Activated CD4-positive, alpha-beta T cell treated with anti-CD3 and anti-CD28 coated beads, Interleukin-2, amount 10 ng/mL, durations not matched to agents 24 days and 14 days (primary cell): Measurements from ENCODE around the gene PMM1. TPM values are rescaled to one million over a fixed set of nuclear protein-coding genes. Genes with fewer than 3 reads are reported as not detected.
"Not testable (repeated sequence)": the region's sequence is repeated elsewhere in the genome, so short reads cannot be mapped to it uniquely, and the experiment has no call there.

Experiments used
- DNase-seq: peaks from one replicate; pipeline ENCODE4 v3.0.0; 2022
- H3K27ac Mint-ChIP-seq: one replicate; pipeline ENCODE4 v1.8.0; 2022; ENCODE audit warnings: mild to moderate bottlenecking, mixed read lengths
- H3K27me3 Mint-ChIP-seq: one replicate; pipeline ENCODE4 v1.8.0; 2022; ENCODE audit warnings: mixed read lengths
- H3K36me3 Mint-ChIP-seq: one replicate; pipeline ENCODE4 v1.8.0; 2022; ENCODE audit warnings: low read depth, mild to moderate bottlenecking, mixed read lengths
- H3K4me1 Mint-ChIP-seq: one replicate; pipeline ENCODE4 v1.8.0; 2021; ENCODE audit warnings: mixed read lengths
- H3K4me3 Mint-ChIP-seq: one replicate; pipeline ENCODE4 v1.8.0; 2022; ENCODE audit warnings: mild to moderate bottlenecking, moderate library complexity, mixed read lengths
- H3K9me3 Mint-ChIP-seq: one replicate; pipeline ENCODE4 v1.8.0; 2021; ENCODE audit warnings: mixed read lengths
- intact Hi-C: fragments of 100-400 bp; cut with micrococcal nuclease; formaldehyde crosslinking; loops from one replicate; pipeline ENCODE4 v1.15.1; 2023
- total RNA-seq: library from RNA; stranded (reverse); gene quantifications from 2 replicates; pipeline ENCODE4 v1.2.3, GENCODE V29; 2022

The PMM1 gene
- total RNA-seq, 1 donor from 2014 or later = 23.1 TPM

- Mint-ChIP-seq H3K4me3 (no peak overlapping the region), H3K27ac (no peak overlapping the region)
- intact Hi-C loops = no loop called here
Observed at GRCh38 chr22:41584881-41585280, 4.8 kb downstream of the PMM1 start.

GRCh38 chr22:41582694-41583093 lies 6.9 kb downstream of the PMM1 start:
- H3K36me3 Mint-ChIP-seq = peaks cover 28% of the 10 kb centered on the region
- H3K27ac Mint-ChIP-seq = no peak overlapping the region
- no peak for DNase-seq
- H3K4me1 Mint-ChIP-seq = peaks cover 10% of the 10 kb centered on the region
- intact Hi-C loops = no loop called here
- no peak overlapping the region for H3K4me3 Mint-ChIP-seq
- no peaks in the 10 kb centered on the region for H3K27me3 Mint-ChIP-seq
- no peaks in the 10 kb centered on the region for H3K9me3 Mint-ChIP-seq

More at GRCh38 chr22:41584881-41585280, 4.8 kb downstream of the PMM1 start:
- no peaks in the 10 kb centered on the region for H3K9me3 Mint-ChIP-seq
- no peaks in the 10 kb centered on the region for H3K27me3 Mint-ChIP-seq
- H3K36me3 Mint-ChIP-seq = peaks cover 21% of the 10 kb centered on the region
- DNase-seq = no peak
- peaks cover 24% of the 10 kb centered on the region for H3K4me1 Mint-ChIP-seq

- intact Hi-C loops = no loop called here
- Mint-ChIP-seq H3K9me3 (no peaks in the 10 kb centered on the region), H3K4me1 (peaks cover 3% of the 10 kb centered on the region), H3K27me3 (no peaks in the 10 kb centered on the region), H3K4me3 (no peak overlapping the region), H3K36me3 (peaks cover 28% of the 10 kb centered on the region), H3K27ac (no peak overlapping the region)
- no peak for DNase-seq
Observed at GRCh38 chr22:41579997-41580355, 9.7 kb downstream of the PMM1 start.

GRCh38 chr22:41579297-41579996 lies 10.2 kb downstream of the PMM1 start:
- no peak overlapping the region for H3K4me3 Mint-ChIP-seq
- H3K4me1 Mint-ChIP-seq = peaks cover 3% of the 10 kb centered on the region
- H3K36me3 Mint-ChIP-seq = peaks cover 27% of the 10 kb centered on the region
- DNase-seq = no peak
- intact Hi-C loops = no loop called here
- no peaks in the 10 kb centered on the region for H3K27me3 Mint-ChIP-seq
- H3K27ac Mint-ChIP-seq = no peak overlapping the region
- H3K9me3 Mint-ChIP-seq = no peaks in the 10 kb centered on the region

- Mint-ChIP-seq H3K9me3 (no peaks in the 10 kb centered on the region), H3K27ac (no peak overlapping the region), H3K4me3 (no peak overlapping the region), H3K27me3 (no peaks in the 10 kb centered on the region), H3K4me1 (peaks cover 3% of the 10 kb centered on the region), H3K36me3 (peaks cover 26% of the 10 kb centered on the region)
- intact Hi-C loops = no loop called here
- DNase-seq = no peak
Observed at GRCh38 chr22:41578818-41579217, 10.8 kb downstream of the PMM1 start.

GRCh38 chr22:41578114-41578513 lies 11.5 kb downstream of the PMM1 start:
- Mint-ChIP-seq H3K4me1 (no peaks in the 10 kb centered on the region), H3K36me3 (peaks cover 22% of the 10 kb centered on the region), H3K9me3 (no peaks in the 10 kb centered on the region), H3K27me3 (no peaks in the 10 kb centered on the region), H3K27ac (no peak overlapping the region), H3K4me3 (no peak overlapping the region)
- DNase-seq = no peak
- intact Hi-C loops = no loop called here

- Mint-ChIP-seq H3K4me3 (no peak overlapping the region), H3K27me3 (no peaks in the 10 kb centered on the region), H3K36me3 (peaks cover 14% of the 10 kb centered on the region), H3K4me1 (no peaks in the 10 kb centered on the region), H3K27ac (no peak overlapping the region), H3K9me3 (no peaks in the 10 kb centered on the region)
- intact Hi-C loops = no loop called here
- DNase-seq = peak; percentile 83
Observed at GRCh38 chr22:41576877-41577276, 12.8 kb downstream of the PMM1 start.

GRCh38 chr22:41575533-41575932 lies 14.1 kb downstream of the PMM1 start:
- no peak for DNase-seq
- Mint-ChIP-seq H3K27me3 (no peaks in the 10 kb centered on the region), H3K36me3 (peaks cover 12% of the 10 kb centered on the region), H3K27ac (no peak overlapping the region), H3K9me3 (no peaks in the 10 kb centered on the region), H3K4me3 (no peak overlapping the region), H3K4me1 (no peaks in the 10 kb centered on the region)
- intact Hi-C loops = no loop called here

GRCh38 chr22:41574847-41575381 lies 14.7 kb downstream of the PMM1 start:
- intact Hi-C loops = no loop called here
- no peak overlapping the region for H3K27ac Mint-ChIP-seq
- peaks cover 10% of the 10 kb centered on the region for H3K36me3 Mint-ChIP-seq
- H3K9me3 Mint-ChIP-seq = no peaks in the 10 kb centered on the region
- no peaks in the 10 kb centered on the region for H3K4me1 Mint-ChIP-seq
- H3K4me3 Mint-ChIP-seq = no peak overlapping the region
- no peaks in the 10 kb centered on the region for H3K27me3 Mint-ChIP-seq
- no peak for DNase-seq

- Mint-ChIP-seq H3K9me3 (no peaks in the 10 kb centered on the region), H3K27me3 (no peaks in the 10 kb centered on the region), H3K36me3 (peaks cover 10% of the 10 kb centered on the region), H3K4me1 (no peaks in the 10 kb centered on the region), H3K4me3 (no peak overlapping the region), H3K27ac (no peak overlapping the region)
- DNase-seq = no peak
- intact Hi-C loops = no loop called here
Observed at GRCh38 chr22:41573677-41574076, 16.0 kb downstream of the PMM1 start.

GRCh38 chr22:41572305-41572704 lies 17.3 kb downstream of the PMM1 start:
- H3K4me1 Mint-ChIP-seq, intact Hi-C loops, H3K27ac Mint-ChIP-seq, DNase-seq, H3K4me3 Mint-ChIP-seq, H3K36me3 Mint-ChIP-seq, H3K27me3 Mint-ChIP-seq, H3K9me3 Mint-ChIP-seq: not testable (repeated sequence)

GRCh38 chr22:41571786-41572185 lies 17.9 kb downstream of the PMM1 start:
- Mint-ChIP-seq H3K4me1 (no peaks in the 10 kb centered on the region), H3K27ac (no peak overlapping the region), H3K9me3 (no peaks in the 10 kb centered on the region), H3K4me3 (no peak overlapping the region), H3K36me3 (peaks cover 4% of the 10 kb centered on the region), H3K27me3 (no peaks in the 10 kb centered on the region)
- DNase-seq = no peak
- intact Hi-C loops = no loop called here

GRCh38 chr22:41570221-41570620 lies 19.4 kb downstream of the PMM1 start:
- intact Hi-C loops = no loop called here
- Mint-ChIP-seq H3K27ac (no peak overlapping the region), H3K36me3 (no peaks in the 10 kb centered on the region), H3K9me3 (no peaks in the 10 kb centered on the region), H3K4me3 (no peak overlapping the region), H3K27me3 (no peaks in the 10 kb centered on the region), H3K4me1 (peaks cover 5% of the 10 kb centered on the region)
- no peak for DNase-seq

- H3K36me3 Mint-ChIP-seq = no peaks in the 10 kb centered on the region
- H3K4me3 Mint-ChIP-seq = no peak overlapping the region
- peaks cover 5% of the 10 kb centered on the region for H3K4me1 Mint-ChIP-seq
- no peak for DNase-seq
- H3K9me3 Mint-ChIP-seq = no peaks in the 10 kb centered on the region
- no peak overlapping the region for H3K27ac Mint-ChIP-seq
- intact Hi-C loops = no loop called here
- no peaks in the 10 kb centered on the region for H3K27me3 Mint-ChIP-seq
Observed at GRCh38 chr22:41568811-41569210, 20.8 kb downstream of the PMM1 start.

- Mint-ChIP-seq H3K4me1 (peaks cover 5% of the 10 kb centered on the region), H3K9me3 (no peaks in the 10 kb centered on the region), H3K36me3 (no peaks in the 10 kb centered on the region), H3K27me3 (peaks cover 2% of the 10 kb centered on the region), H3K27ac (no peak overlapping the region), H3K4me3 (no peak overlapping the region)
- intact Hi-C loops = no loop called here
- no peak for DNase-seq
Observed at GRCh38 chr22:41567512-41567768, 22.2 kb downstream of the PMM1 start.
